HCT116 (cell line): Measurements from ENCODE around the gene MEG3.

Experiments used
- CTCF ChIP-seq, 3 experiments: fragments of 200-600 bp in 1 of 3; sonication (generic) in 1 of 3; IDR thresholded peaks in 2 of 3; conservative IDR thresholded peaks in 1 of 3; 2 replicates each; pipeline ENCODE4 v1.5.1; 2012 to 2017; ENCODE audit warnings: low read depth in 2 of 3, low read length in 2 of 3, antibody characterized with exemption in 1 of 3, borderline replicate concordance in 1 of 3, control low read depth in 1 of 3, mild to moderate bottlenecking in 1 of 3, mixed read lengths in 1 of 3, mixed run types in 1 of 3, moderate library complexity in 1 of 3; ENCODE audit not compliant: insufficient read depth in 1 of 3
- EZH2 ChIP-seq: fragments of 200-600 bp; sonication (generic); IDR thresholded peaks from 2 replicates; pipeline ENCODE4 v1.6.1; 2017; ENCODE audit warnings: antibody characterized with exemption, mixed run types
- POLR2A ChIP-seq: IDR thresholded peaks from 2 replicates; pipeline ENCODE4 v1.7.0; 2011; ENCODE audit warnings: borderline replicate concordance; ENCODE audit not compliant: insufficient read depth, insufficient read length; ENCODE audit errors: extremely low read depth
- REST ChIP-seq: IDR thresholded peaks from 2 replicates; pipeline ENCODE4 v1.6.1; 2012; ENCODE audit warnings: low read depth
- SIN3A ChIP-seq: IDR thresholded peaks from 2 replicates; pipeline ENCODE4 v1.6.1; 2012; ENCODE audit warnings: low read depth
- ZFX ChIP-seq: fragments of 450-650 bp; IDR thresholded peaks from 2 replicates; pipeline ENCODE4 v1.6.1; 2017

GRCh38 chr14:100787659-100788058 is 38.3 kb upstream of the MEG3 start:
- no peak for TF ChIP-seq CTCF (IDR thresholded peaks at IDR 0.05 in 2 of 3, conservative IDR thresholded peaks at IDR 0.05 in 1 of 3; ENCODE audit: borderline replicate concordance in 1 of 3, insufficient read depth in 1 of 3, low read depth in 2 of 3, low read length in 2 of 3)
- no peak for TF ChIP-seq POLR2A
- no peak for TF ChIP-seq REST
- TF ChIP-seq SIN3A: no peak
- TF ChIP-seq ZFX: no peak
- TF ChIP-seq EZH2: no peak
